CD4-positive, alpha-beta T cell treated with Interleukin-15 for 4 hours (primary cell): ENCODE data around the gene MANSC4.
A peak's percentile ranks its signal among the peaks of the same experiment; 100 is the strongest.

ENCODE experiments used
- DNase-seq: peaks from one replicate; pipeline ENCODE4 v3.0.0-alpha.2; 2020; ENCODE audit warnings: low spot score

Gene MANSC4

DNA sequence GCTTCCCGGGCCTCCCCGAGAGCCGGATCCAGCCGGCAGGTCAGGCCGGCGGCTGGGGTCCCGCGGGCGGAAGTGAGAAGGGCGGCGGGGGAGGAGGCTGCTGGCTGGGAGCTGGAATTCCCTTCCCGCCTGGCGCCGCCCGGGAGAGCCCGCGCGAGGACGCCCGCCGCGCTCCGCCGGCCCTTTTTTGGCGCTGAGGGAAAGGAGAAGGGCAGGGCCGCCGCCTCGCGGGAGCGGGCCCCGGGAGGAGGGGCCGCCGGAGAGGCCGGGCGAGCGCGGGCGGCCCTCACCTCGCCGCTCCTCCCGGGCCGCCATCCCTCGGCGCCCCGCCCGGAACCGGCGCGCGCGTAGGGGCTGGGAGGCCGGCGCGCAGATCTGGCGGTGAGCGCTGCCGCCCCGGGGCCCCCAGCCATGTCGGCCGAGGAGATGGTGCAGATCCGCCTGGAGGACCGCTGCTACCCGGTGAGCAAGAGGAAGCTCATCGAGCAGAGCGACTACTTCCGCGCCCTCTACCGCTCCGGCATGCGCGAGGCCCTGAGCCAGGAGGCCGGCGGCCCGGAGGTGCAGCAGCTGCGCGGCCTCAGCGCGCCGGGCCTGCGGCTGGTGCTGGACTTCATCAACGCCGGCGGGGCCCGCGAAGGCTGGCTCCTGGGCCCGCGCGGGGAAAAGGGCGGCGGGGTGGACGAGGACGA, at the start of gene MANSC4, which contains the start of gene KLHL42:
Gene MANSC4 (minus strand): TSS at position 317 of the 692 bp plus-strand sequence. CDS start 8,960 bp downstream, outside the sequence.
Gene KLHL42 (plus strand): TSS at position 314 of the 692 bp plus-strand sequence. CDS start 98 bp downstream, at position 412.
- DNase-seq, result peak; percentile 66

DNA sequence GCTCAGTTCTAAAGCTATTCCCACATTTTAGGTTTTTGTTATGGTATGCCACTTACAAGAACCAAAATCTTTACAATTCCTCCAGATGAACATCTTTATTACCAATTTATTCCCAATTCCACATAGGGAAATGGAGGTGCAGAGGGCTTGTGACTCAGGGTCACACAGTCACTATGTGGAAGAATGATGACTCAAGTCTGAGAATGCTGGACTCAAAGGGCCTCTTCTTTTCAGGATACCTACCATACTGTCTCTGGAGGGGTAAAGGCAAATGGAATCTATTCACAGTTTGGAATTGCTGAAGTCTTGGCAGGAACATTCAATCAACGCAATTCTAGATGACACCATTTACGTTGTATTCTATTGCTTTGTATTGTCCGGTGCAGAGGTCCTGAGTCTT, 48.2 kb upstream of the MANSC4 start:
- DNase-seq, result no peak

DNA sequence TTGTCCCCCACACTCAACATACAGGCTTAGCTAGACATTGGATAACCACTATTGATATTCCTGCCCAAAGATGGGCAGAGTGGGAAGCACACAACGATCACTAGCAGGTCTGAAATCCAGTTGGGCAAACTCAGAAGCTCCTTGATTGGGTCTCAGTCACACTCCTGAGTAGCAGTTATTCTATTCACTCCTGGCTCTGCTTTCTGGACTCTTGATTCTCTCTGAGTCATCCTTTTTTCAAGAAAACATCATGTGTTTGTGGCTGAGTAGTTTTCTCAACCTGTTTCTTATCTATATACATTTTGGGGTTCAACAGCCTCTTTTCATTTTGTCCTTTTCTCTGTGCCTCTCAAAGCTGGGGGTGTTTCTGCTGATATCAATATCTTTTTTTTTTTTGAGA, 46.0 kb upstream of the MANSC4 start:
- no peak for DNase-seq

DNA sequence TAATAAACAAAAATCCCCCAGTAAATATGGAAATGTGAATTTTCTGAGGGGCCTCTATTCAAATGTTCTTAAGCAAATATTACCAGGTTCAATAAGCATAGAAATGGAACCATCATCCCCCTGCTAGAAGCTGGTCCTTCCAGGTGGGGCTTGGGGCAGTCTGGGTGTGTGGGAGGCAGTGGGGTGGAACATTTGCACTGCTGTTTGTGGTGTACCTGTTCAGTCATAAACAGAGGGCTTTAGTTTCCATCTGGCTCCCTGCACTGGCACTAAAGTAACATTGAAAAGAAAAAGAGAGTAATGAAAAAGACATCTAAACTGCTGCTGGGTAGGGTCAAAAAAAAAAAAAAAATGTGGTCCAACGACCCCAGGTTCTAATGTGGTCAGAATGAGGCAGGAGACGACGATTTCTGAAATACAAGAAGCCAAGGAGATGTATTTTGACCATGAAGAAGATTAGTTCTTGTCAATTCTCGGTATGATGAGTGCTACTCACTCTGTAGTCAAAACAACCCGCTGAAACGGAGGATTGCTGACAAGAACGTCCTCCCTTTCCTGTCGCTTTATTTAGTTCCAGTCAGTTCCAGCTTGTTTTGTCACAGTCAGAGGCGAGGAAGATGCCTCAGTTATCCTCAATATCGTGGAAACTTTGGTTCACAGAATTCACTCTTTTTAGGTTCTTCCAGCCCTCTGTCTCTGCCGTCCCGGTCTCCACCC, 44.2 kb upstream of the MANSC4 start:
- DNase-seq, result peak; percentile 38

DNA sequence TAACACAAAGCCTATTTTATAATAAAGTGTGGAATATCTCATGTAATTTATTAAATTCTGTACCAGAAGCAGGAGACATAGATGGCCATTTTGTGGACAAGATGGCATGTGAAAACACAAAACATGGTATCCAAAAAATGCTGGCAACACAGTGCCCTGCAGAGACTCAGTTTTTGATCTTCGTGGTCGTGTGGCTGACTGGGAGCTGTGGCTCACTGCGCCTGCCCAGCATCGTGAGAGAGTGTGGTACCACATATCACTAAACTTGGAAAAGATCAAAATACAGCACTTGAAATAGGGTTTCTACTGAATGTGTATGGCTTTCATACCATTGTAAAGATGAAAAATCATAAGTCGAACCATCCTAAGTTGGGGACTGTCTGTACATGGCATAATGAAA, 43.0 kb upstream of the MANSC4 start:
- DNase-seq, result no peak

DNA sequence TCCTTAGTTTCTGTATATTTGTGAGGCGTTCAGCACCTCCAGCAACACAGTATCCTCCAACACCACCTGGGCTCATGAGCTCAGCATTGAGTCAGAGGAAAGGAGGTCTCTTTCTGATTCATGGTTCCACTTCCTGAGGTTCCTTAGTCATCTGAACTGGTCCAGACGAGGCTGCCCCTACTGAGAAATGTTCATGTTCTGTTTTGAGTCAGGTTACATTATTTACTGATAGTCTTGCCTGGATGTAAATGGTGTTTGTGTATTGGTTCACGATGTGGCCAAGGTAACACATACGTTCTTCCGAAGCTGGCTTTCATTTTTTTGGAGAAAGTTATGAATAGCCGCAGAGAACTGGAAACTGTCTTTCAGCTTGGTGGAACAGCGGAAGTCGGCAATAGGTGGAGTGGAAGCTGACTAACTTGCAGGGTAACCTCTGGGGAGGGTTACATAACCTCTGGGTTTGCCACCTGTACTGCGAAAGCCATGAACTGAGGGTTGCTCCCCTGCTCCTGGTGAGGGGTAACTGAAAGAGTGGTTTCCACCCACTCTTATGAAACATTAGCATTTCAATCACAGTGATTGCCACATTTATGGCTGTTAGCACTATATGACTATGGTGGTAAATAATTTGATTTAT, 42.2 kb upstream of the MANSC4 start:
- DNase-seq, result peak; percentile 87

DNA sequence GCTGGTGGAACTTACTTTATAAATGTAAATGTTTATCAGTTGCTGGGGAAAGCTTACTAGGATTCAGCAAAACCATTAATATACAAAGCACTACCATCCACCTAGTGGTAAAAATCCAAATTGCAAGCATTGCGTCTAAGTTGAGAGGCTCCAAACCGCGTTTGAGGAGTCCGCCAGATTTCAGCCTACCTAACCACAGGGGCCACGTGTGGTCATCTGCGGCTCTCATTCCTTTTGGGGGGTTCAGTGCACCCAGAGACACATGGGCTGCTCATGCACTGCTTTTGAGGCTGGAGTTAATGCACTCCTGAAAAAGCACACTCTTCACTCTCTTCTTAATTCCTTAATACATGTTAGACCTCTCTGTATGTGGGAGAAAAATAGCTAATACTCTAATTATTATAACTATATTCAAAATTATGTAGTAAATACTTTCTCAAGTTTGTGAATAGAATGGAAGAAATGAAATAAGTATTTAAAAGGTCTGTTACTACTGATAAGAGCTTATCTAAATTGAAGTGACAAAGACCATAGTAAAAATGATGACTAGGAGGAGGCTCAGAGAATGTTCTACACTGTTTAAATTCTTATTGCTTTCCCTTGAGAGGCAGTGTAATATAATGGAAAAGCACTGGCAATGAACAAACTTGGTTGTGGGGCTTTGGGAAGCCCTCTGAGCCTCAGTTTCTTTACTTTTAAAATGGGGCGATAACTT, 41.4 kb upstream of the MANSC4 start:
- peak; percentile 81 for DNase-seq

DNA sequence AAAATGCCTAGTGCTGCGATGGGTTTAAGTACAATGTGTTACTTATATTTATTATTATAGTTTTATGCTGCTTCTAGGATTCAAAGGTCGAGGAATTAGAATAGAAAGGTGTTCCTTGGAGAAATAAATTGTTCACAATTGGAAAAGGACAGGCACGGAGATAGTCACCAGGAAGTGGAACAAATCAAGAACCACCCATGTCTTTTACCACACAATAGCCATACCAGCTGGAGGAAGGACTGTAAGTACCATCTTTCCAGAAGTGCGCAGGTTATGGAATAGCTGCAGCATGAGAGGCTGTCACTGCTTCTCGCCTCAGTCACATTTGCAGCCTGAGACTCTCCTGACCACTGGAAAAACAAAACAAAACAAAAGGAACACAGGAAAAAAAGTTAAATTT, 40.5 kb upstream of the MANSC4 start:
- DNase-seq, result no peak

DNA sequence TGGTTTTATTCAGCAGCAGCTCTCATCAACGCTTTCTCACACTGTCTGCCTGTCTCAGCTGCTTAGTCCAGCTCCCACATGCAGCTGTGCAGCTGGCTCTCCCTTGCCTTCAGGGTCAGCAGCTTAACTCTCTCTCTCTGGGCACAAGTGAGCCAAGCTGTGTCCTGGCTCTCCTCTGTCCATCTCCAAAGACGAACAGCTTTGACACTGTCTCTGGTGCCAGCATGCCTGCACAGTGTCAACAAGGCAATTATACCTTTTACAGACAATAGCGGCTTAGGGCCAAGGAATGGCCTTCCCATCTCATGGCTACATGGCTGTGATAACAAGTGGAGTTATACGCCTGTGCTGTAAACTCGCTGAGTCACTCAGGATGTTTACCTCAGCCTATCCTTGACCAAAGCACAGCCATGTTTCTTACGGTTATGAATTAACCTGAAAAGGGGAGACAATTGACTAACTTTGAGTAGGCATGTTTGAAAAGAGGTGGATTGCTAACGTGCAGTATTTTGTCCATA, 38.4 kb upstream of the MANSC4 start:
- no peak for DNase-seq

DNA sequence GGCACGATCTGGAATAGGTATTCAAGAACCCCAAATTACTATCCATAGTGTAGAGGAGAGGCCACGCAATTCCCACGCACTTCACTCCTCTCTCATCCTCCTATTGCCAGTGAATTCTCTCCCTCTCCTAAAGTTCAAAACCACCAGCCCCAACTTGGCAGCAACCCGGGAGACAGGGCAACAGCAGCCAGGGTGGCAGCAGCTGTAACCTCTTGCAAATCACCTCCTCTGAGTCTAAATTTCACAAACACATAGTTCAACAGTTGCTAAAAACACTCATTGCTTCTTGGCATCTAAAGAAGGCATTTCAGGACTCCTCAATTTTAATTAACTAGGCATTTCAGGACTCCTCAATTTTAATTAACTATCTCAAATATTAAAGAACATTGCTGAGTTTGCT, 37.7 kb upstream of the MANSC4 start:
- no peak for DNase-seq

DNA sequence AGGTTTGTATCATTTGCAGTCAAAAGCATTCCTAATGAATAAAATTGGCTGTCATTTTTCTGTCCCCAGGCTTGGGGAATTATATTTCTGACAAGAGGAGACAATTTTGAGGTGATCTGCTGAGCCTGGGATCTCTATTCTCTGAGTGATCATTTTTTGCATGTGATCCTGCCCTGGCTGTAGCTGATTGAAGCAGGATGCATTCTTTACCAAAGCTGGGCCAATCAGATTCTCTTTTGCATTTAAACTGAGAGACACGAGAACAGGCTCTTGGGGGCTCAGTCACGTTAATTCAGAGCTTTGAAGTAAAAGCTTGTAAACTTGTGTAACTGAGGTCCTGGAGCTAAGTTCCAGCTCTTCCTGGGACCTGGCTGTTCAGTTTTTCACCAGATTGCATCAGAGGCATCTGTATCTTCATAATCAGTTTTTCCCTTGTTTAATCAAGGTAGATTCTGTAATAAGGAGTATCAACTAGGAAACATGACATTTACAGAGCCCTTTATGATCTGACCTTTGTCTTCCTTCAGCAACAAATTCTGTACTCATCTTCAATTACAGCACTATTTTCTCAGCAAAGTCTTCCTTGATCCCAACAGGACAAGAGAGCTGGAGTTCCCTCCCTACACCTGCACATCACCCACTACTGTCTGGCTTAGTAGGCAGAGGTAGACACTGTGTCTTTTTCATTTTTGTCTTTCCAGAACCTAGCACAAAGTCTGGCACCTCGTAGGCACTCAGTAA, 35.0 kb upstream of the MANSC4 start:
- DNase-seq, result no peak

DNA sequence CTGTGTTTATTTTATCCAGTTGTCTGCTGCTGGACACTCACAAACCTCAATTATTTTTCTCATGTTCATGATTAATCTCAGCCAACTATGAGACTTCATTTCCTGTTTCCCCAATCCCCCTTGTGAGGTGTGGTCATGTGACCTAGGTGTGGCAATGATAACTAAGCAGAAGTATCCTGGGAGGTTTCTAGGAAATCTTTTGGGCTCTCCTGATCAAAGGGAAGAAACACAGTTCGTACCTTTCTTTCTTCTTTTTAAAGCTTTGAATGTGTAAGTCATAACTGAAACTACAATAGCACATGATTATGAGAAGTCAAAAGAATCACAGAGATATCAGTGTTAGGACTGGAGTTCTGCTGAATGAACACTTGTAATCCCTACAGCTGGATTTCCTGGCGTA, 34.4 kb upstream of the MANSC4 start:
- peak; percentile 34 for DNase-seq

DNA sequence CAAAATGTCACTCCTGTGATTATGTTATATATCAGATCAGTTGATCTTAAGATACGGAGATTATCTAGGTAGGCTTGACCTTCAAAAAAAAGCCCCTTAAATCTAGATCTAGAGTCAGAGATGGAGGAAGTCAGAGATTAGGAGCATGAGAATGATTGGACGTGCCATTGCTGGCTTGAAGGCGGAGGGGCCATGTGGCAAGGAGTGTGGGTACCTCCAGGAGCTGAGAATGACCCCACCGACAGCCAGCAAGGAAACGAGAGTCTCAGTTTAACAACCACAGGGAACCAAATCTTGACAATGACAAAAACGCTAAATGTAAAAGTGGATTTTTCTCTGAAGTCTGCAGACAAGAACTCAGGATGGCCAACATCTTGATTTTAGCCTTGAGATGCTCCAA, 32.5 kb upstream of the MANSC4 start:
- no peak for DNase-seq

DNA sequence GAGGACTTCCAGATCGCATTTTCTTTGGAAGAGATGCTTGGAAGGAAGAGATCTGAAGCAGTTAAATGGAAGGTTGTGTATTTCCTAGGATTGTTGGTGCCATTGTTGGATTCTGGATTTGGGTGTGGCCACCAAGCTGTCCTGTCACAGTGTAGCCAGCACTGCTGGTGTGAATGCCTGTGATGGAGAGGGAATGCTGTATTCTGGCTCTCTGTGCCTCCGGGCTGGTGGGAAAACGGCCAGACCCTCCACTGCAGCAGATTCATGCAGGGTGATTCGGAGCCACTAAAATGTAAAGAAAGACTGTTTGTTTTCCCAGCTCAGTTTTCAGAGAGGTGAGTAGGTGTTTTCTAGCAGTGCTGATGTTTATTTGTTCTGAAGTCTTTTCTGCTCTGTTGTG, 30.7 kb upstream of the MANSC4 start:
- no peak for DNase-seq

DNA sequence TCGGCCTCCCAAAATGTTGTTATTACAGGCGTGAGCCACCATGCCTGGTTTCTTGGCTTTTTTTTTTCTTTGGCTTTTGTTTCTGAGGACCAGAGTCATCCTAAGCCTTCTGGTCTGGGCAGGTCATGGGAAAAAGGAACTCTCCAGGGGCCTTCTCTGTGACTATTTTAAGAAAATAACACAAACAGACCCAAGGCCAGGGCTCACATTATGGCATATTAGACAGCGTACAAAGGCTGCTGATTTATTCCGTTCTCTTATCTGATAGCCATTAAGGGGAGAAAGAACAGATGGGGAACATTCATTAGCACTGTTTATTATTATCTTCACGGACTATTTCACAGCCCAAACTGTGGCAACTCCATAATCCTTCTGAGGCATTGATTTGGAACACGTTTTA, 28.8 kb upstream of the MANSC4 start:
- DNase-seq, result no peak

DNA sequence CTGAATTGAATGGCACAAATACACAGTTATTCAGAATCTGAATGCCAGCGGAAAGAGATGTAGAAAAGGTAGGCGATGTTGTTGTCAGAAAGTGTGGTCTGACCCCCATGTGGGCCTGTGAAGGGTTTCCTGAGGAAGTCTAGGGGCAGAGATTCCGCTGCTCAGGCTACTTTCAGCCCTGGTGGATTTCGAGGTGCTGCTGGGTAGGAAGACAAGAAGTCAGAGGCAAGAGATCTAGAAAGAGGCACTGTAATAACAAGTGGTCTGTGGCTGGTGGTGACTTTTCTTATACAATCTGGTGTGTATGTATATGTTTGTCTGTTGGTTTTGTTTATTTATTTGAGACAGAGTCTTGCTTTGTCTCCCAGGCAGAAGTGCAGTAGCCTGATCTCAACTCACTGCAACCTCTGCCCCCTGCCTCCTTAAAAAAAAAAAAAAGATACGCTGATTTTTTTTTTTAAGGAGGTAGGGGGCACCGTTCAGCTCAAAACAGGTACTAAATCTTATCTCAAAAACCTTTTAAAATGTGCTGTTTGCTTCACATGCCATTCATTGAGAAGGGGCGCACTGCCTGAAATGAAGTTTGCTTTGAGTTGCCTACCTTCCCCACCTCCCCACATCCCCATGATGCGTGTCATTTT, 27.1 kb upstream of the MANSC4 start:
- peak; percentile 12 for DNase-seq

DNA sequence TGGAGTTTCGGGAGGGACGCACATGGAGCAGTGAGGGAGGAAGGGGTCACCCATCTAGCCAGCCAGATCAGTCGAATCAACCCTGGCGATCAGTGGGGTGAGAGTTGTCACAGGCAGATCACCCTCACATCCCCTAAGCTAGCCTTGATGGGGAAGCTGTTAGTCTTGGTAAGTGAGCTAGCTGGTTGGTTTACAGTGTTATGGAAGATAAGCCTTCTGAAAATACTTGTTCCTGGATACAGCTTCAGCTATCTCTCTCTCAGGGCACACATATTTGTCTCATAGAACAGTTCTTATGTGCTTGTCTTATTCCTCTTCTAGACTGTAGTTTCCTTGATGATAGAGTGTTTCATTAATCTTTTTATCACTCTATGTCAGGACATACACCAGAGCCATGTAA, 26.2 kb upstream of the MANSC4 start:
- no peak for DNase-seq

DNA sequence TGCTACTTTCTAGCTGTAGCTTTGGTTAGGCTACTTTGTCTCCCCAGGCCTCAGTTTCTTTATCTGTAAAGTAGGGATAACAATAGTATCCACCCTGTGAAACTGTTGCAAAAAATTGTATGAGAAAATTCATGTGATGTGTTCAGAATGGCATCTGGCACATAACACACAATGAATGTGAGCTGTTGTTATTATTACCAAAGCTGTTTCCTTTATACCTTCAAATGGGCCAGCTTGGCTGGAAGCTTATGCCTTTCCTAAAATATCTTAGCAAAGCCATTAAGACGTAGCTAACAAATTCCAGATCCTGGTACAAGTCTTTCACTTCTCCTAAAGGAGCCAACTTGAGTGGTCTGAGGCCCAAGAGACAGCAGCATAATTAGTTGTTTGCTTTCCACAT, 25.2 kb upstream of the MANSC4 start:
- no peak for DNase-seq

DNA sequence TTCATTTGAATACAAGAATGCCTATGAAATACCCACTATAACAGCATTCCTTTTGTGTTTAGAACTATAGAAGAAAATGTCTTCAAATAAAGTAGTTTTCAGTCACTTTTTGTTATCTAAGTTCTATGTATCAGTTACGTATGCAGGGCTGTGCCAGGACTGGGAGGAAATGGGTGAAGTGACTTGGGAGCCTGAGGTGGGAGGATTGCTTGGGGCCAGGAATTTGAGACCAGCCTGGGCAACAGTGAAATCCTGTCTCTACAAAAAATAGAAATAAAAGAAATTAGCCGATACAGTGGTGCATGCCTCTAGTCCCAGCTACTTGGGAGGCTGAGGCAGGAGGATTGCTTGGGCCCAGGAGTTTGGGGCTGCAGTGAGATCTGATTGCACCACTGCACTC, 22.9 kb upstream of the MANSC4 start:
- DNase-seq, result no peak

DNA sequence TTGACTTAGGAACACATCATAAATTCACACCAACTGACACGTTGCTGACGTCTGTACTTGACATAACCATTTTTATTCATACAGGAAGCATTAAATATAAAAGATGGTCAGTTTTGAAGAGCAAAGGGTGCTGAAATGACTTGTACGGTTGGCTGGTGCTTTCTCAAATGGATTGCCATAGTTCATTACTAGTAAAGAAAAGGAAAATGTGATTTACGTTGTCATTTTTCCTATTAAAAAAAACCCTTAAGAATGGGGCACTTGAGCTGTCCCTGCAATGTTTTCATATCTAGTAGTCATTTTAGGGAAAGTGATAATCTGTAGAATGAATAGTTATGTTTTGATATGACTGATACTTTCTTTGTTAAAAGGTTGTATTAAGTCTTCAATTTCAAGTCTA, 22.5 kb upstream of the MANSC4 start:
- no peak for DNase-seq

DNA sequence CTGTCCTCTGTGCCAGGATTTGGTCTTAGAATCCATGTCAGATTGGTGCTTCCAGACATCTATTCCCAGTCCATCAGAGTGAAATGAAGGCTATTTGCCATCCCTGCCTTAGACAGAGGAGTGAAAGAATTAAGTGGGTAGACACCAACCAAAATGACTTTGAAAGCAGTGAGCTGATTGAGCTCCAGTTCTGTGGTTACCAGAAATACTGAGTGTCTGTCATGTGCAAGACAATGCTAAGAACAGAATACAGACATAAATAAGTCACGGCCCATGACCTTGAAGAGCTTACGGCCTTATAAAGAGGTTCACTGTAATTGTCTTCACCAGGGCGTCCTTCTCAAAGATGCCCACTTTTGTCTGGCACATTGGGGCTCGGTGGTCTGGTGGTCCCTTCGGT, 21.6 kb upstream of the MANSC4 start:
- no peak for DNase-seq
